Neural progenitor cell (in vitro differentiated cells): Measurements from ENCODE around the gene OR4D1.

ENCODE experiments used
- CTCF ChIP-seq: fragments of 200-600 bp; sonication (generic); IDR thresholded peaks from 2 replicates; pipeline ENCODE4 v1.5.1; 2017; ENCODE audit warnings: antibody characterized with exemption, mild to moderate bottlenecking
- EZH2 ChIP-seq: fragments of 200-600 bp; sonication (generic); IDR thresholded peaks from 2 replicates; pipeline ENCODE4 v1.6.1; 2017; ENCODE audit warnings: antibody characterized with exemption, mild to moderate bottlenecking, moderate library complexity

- no peak for TF ChIP-seq CTCF
- no peak for TF ChIP-seq EZH2
These were observed 57.8 kb downstream of the OR4D1 start for GRCh38 chr17:58205936-58206335.
